ENCODE data around the gene ACSS1. TPM values are rescaled to one million over a fixed set of nuclear protein-coding genes. Genes with fewer than 3 reads are reported as not detected.

Gene ACSS1
- total and polyA plus RNA-seq, 2 of the 8 experiments (the other 6 are each of a cell fraction or from before 2014, with no cell fraction given) = 2.6 to 3.4 TPM

DNA sequence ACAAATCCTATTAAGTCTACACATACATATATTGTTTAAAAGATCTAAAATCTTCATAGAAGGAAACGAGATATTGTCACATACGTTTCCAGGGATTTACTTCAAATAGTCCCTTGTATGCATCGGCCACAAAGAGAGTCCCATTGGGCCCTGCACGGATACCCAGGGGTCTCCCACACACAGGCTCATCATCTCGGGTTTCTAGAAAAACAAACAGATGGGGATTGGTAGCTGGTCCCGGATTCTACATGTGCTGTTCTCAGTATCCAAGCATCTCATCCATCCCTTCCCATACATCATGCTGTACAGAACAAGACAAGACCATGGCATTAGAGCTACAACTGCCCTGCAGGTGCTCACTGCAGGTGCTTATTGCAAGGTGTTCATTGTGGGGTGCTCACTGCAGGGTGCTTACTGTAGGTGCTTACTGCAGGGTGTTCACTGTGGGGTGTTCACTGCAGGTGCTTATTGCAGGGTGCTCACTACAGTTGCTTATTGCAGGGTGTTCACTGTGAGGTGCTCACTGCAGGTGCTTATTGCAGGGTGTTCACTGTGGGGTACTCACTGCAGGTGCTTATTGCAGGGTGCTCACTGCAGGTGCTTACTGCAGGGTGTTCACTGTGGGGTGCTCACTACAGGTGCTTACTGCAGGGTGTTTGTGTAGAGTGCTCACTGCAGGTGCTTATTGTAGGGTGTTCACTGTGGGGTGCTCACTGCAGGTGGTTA is 86.4 kb downstream of the ACSS1 start:
- ChIA-PET POLR2A (ENCODE audit: partially characterized antibody) (no interaction called here), CTCF (ENCODE audit: partially characterized antibody) (interaction anchor here (1.0 to 1.1 kb wide), 2 partner anchors 10 to 41 kb away, joined by 3 read pairs; no protein-coding TSS in a partner anchor)
- no peak overlapping the region for H3K27ac ChIP-seq (ENCODE audit: low read depth, low read length)
- H3K23me2 ChIP-seq (ENCODE audit: low read depth, low read length) = no peaks in the 10 kb centered on the region
- H3K4ac ChIP-seq (replicated peaks; ENCODE audit: insufficient read length, low read depth, low read length) = no peak overlapping the region
- H3K27me3 ChIP-seq (replicated peaks in 1 of 4; ENCODE audit: control insufficient read depth in 3 of 4, extremely low read depth in 1 of 4, insufficient read depth in 3 of 4, low read length in 3 of 4) = no peaks in the 10 kb centered on the region
- 0 out of 2 replicates have a peak, but pooled peaks cover 2% of the 10 kb centered on the region for H3K79me1 ChIP-seq (ENCODE audit: low read depth, low read length)
- no peak overlapping the region for H3K18ac ChIP-seq (ENCODE audit: extremely low read depth, low read length)
- H3K4me3 ChIP-seq (ENCODE audit: extremely low read depth in 1 of 4, insufficient read depth in 2 of 4, low read depth in 3 of 4, low read length in 4 of 4) = no peak overlapping the region
- H3K36me3 ChIP-seq (ENCODE audit: control insufficient read depth in 2 of 4, insufficient read depth in 4 of 4, low read length in 3 of 4) = peaks cover 6 to 19% (median 15%) of the 10 kb centered on the region in 4 experiments
- FAIRE-seq (no peak), DNase-seq (ENCODE audit: low read depth in 1 of 2, low spot score in 2 of 2) (peak in 1 of 2 experiments; percentile 14)
- H4K20me1 ChIP-seq (replicated peaks in 1 of 2; ENCODE audit: control insufficient read depth in 1 of 2, insufficient read depth in 2 of 2, low read length in 2 of 2) = peaks cover 3 to 4% of the 10 kb centered on the region in 2 experiments
- H3K9me3 ChIP-seq (ENCODE audit: insufficient read depth in 2 of 2, low read depth in 1 of 2, low read length in 1 of 2) = peaks cover 0 to 4% of the 10 kb centered on the region in 2 experiments; a peak in 1 of 4 replicates
- no peak overlapping the region for H2AFZ ChIP-seq (ENCODE audit: low read length)
- no peaks in the 10 kb centered on the region; a peak in 1 of 4 replicates for H3K79me2 ChIP-seq (ENCODE audit: control insufficient read depth in 1 of 2, insufficient read depth in 2 of 2, low read length in 2 of 2)
- no peak for TF ChIP-seq RAD21 (IDR thresholded peaks at IDR 0.05 in 1 of 2, conservative IDR thresholded peaks at IDR 0.05 in 1 of 2; ENCODE audit: low read depth in 2 of 2, low read length in 2 of 2)
- TF ChIP-seq CTBP2 (IDR thresholded peaks at IDR 0.05; ENCODE audit: borderline replicate concordance, insufficient read depth, insufficient read length, low read length) = no peak
- TF ChIP-seq POLR2A (IDR thresholded peaks at IDR 0.05; ENCODE audit: control extremely low read depth in 1 of 2, low read depth in 2 of 2, low read length in 2 of 2) = no peak
- TF ChIP-seq, protein P1, sequence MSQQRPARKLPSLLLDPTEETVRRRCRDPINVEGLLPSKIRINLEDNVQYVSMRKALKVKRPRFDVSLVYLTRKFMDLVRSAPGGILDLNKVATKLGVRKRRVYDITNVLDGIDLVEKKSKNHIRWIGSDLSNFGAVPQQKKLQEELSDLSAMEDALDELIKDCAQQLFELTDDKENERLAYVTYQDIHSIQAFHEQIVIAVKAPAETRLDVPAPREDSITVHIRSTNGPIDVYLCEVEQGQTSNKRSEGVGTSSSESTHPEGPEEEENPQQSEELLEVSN (IDR thresholded peaks at IDR 0.05) = no peak
- no peak overlapping the region for H2BK5ac ChIP-seq (ENCODE audit: low read depth, low read length)
- H3K4me1 ChIP-seq (replicated peaks in 1 of 4; ENCODE audit: control insufficient read depth in 3 of 4, insufficient read depth in 4 of 4, low read length in 3 of 4) = no peaks in the 10 kb centered on the region
- WGBS, 2 experiments (ENCODE audit: extremely low coverage in 1 of 2, insufficient coverage in 1 of 2, insufficient read length in 1 of 2, insufficient replicate concordance in 2 of 2, low coverage in 1 of 2, low lambda C conversion rate in 2 of 2, missing lambda C conversion rate in 1 of 2) = 88% methylated on average over 6 of the region's 6 CpGs; no CpG with 5 or more reads in 1 of the 2 experiments
- no peak overlapping the region for H2BK20ac ChIP-seq (ENCODE audit: low read length)
- no peak overlapping the region for H3K56ac ChIP-seq (replicated peaks; ENCODE audit: insufficient read length, low read depth, low read length)
- H3K14ac ChIP-seq (ENCODE audit: insufficient read length) = no peak overlapping the region
- no peak overlapping the region for H2BK15ac ChIP-seq (ENCODE audit: low read length)
- H3K23ac ChIP-seq (ENCODE audit: insufficient read length) = no peak overlapping the region
- H2BK12ac ChIP-seq (ENCODE audit: low read depth, low read length) = no peak overlapping the region
- no peak overlapping the region for H2AK5ac ChIP-seq (ENCODE audit: low read depth, low read length)
- H4K5ac ChIP-seq (ENCODE audit: insufficient read length, low read depth, low read length) = no peak overlapping the region
- no peak overlapping the region for H2BK120ac ChIP-seq (replicated peaks; ENCODE audit: low read depth, low read length)
- H4K91ac ChIP-seq (replicated peaks; ENCODE audit: insufficient read length, low read length) = no peak overlapping the region
- H3K9ac ChIP-seq (replicated peaks in 1 of 4; ENCODE audit: extremely low read depth in 1 of 4, low read depth in 3 of 4, low read length in 3 of 4) = no peak overlapping the region
- no peak overlapping the region for H3K4me2 ChIP-seq (ENCODE audit: insufficient read depth in 1 of 2, low read depth in 2 of 2, low read length in 2 of 2)
- peak overlapping the region; percentile 68 for H4K8ac ChIP-seq (ENCODE audit: extremely low read depth, insufficient read depth, low read length)
